Activated B cell treated with CpG ODN at 0.5 μM for 24 hours (primary cell): Measurements from ENCODE around the gene RNF220. TPM values are rescaled to one million over a fixed set of nuclear protein-coding genes. Genes with fewer than 3 reads are reported as not detected.

Experiments used
- ATAC-seq: fragments of 200-7000 bp; cut with Tn5 transposase; one replicate; pipeline ENCODE4 v1.10.0; 2021; ENCODE audit warnings: low read depth, mild to moderate bottlenecking, moderate library complexity
- CTCF ChIA-PET: fragments of 350-600 bp; sonication (Branson Sonifier 250); formaldehyde crosslinking; loops from one replicate; lab custom pipeline; 2021; ENCODE audit warnings: antibody characterized with exemption; lab: Charles Lee
- POLR2A ChIA-PET: fragments of 350-600 bp; sonication (Branson Sonifier 250); formaldehyde crosslinking; loops from one replicate; lab custom pipeline; 2021; ENCODE audit warnings: antibody characterized with exemption; lab: Charles Lee
- DNase-seq: peaks from one replicate; pipeline ENCODE4 v3.0.0; 2022
- H3K27ac Mint-ChIP-seq: one replicate; pipeline ENCODE4 v1.8.0; 2020; ENCODE audit warnings: mixed read lengths
- H3K27me3 Mint-ChIP-seq: one replicate; pipeline ENCODE4 v1.8.0; 2021; ENCODE audit warnings: mixed read lengths
- H3K36me3 Mint-ChIP-seq: one replicate; pipeline ENCODE4 v1.8.0; 2021; ENCODE audit warnings: low read depth, mixed read lengths
- H3K4me1 Mint-ChIP-seq: one replicate; pipeline ENCODE4 v1.8.0; 2021; ENCODE audit warnings: mixed read lengths
- H3K4me3 Mint-ChIP-seq: one replicate; pipeline ENCODE4 v1.8.0; 2020; ENCODE audit warnings: mild to moderate bottlenecking, mixed read lengths
- H3K9me3 Mint-ChIP-seq: one replicate; pipeline ENCODE4 v1.8.0; 2020; ENCODE audit warnings: mixed read lengths
- intact Hi-C: fragments of 100-400 bp; cut with micrococcal nuclease; formaldehyde crosslinking; loops from one replicate; pipeline ENCODE4 v1.15.1; 2024
- total RNA-seq: library from RNA; stranded (reverse); gene quantifications from 2 replicates; pipeline ENCODE4 v1.2.3, GENCODE V29; 2022
- TF ChIP-seq, protein P1 (sequence below): fragments of 200-600 bp; IDR thresholded peaks from one replicate; pipeline ENCODE4 v1.8.0; 2022; ENCODE audit warnings: antibody characterized with exemption, mild to moderate bottlenecking

The RNF220 gene
- total RNA-seq, 1 donor from 2014 or later, result 103 TPM

DNA sequence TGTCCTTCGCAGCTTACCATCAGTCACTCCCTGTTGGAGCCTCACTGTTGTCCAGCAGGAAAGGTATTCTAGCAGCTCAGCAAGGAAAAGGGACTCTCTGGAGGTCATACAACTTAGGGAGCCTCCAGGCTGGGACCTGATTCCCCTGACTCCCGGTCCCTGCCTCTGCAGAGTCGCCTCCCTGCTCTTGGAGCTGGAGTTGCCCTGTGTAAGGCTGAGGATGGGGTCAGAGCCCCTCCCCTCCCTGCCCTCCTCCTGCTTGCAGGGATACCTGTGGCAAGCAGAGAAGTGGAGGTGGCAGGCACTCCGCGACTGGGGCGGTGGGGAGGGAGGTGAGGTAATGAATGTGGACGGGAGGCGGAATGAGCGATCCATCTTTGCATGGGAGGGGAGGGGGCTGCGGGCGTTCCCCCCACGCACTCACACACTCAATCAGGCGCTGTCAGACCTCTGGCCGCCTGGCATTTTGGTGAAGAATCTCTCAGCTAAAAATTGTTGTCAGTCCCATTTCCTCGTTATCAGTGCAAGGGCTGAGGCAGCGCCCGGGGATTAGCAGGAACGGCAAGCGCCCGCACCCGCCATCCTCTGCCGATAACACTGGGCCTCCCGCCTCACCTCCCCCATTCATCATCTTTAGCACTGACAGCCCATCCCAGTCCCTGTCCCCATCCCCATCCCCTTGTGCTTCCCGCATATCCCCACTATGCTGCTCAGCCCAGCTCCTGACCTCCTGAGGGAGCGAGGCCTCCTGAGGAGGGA, 204.9 kb downstream of the RNF220 start:
- TF ChIP-seq, protein P1, sequence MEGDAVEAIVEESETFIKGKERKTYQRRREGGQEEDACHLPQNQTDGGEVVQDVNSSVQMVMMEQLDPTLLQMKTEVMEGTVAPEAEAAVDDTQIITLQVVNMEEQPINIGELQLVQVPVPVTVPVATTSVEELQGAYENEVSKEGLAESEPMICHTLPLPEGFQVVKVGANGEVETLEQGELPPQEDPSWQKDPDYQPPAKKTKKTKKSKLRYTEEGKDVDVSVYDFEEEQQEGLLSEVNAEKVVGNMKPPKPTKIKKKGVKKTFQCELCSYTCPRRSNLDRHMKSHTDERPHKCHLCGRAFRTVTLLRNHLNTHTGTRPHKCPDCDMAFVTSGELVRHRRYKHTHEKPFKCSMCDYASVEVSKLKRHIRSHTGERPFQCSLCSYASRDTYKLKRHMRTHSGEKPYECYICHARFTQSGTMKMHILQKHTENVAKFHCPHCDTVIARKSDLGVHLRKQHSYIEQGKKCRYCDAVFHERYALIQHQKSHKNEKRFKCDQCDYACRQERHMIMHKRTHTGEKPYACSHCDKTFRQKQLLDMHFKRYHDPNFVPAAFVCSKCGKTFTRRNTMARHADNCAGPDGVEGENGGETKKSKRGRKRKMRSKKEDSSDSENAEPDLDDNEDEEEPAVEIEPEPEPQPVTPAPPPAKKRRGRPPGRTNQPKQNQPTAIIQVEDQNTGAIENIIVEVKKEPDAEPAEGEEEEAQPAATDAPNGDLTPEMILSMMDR, result no peak
- Mint-ChIP-seq H3K9me3 (no peaks in the 10 kb centered on the region), H3K36me3 (no peaks in the 10 kb centered on the region), H3K27me3 (peaks cover 4% of the 10 kb centered on the region), H3K4me3 (no peak overlapping the region), H3K27ac (no peak overlapping the region), H3K4me1 (no peaks in the 10 kb centered on the region)
- DNase-seq, result no peak
- intact Hi-C loops, result loop anchor here (1.0 kb wide), 1 partner anchor 43 kb away; no protein-coding TSS in a partner anchor
- ChIA-PET POLR2A (no interaction called here), CTCF (interaction anchor here (0.9 to 5.2 kb wide), 4 partner anchors 15 to 105 kb away, joined by 3 to 27 read pairs (median 4); no protein-coding TSS in a partner anchor)
- ATAC-seq, result no peak

DNA sequence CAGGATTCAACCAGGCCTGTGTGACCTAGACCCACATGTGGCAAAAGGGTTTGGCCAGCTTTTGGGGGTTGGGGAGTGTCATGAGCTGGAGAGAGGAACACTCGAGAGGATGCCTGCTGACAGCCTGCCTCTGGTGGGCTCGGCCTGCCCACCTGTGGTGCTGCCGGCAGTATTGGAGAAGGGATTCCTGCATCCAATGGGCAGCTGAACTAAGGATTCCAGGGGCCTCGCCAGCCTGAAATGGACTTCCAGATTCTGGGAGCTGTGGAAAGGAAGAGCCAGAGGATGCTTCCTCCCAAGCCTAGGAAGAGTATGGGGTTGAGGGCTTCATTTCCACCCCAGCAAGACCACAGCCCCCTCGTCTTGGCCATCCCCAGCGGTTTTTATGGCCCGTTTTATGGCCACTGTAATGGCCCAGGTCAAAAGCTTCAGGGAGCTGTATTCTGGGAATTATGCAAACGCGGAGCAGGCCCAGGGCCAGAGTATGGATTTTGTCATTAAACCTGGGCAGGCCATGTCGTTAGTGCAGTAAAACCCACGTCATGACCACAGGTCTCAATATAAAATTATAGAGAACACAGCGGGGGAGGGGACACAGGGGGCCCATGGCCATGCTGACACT, 205.6 kb downstream of the RNF220 start:
- Mint-ChIP-seq H3K27me3 (peaks cover 4% of the 10 kb centered on the region), H3K27ac (no peak overlapping the region), H3K36me3 (no peaks in the 10 kb centered on the region), H3K4me3 (no peak overlapping the region), H3K4me1 (no peaks in the 10 kb centered on the region), H3K9me3 (no peaks in the 10 kb centered on the region)
- DNase-seq, result no peak
- ATAC-seq, result no peak
- POLR2A ChIA-PET, result no interaction called here
- TF ChIP-seq, protein P1, result no peak
- CTCF ChIA-PET, result interaction anchor here (1.4 to 5.2 kb wide), 2 partner anchors 26 to 42 kb away, joined by 3 to 27 read pairs; no protein-coding TSS in a partner anchor
- intact Hi-C loops, result no loop called here

DNA sequence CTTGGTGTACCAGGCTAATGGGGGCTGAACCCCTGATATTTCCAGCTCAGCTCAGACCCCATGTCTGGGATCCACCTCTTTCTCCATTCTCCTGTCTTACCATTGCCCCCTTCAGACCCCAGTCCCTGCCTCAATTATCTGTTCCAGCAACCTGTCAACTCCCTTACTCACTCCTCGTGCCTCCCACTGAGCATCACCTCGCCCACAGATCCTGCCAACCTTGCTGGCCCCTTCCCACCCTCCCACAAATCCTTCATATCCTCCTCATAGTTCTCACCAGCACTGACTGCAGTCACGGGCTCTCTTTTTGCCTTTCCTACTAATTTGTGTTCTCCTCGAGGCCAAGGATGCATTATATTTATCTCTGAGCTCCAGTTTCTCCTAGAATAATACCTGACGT, 206.4 kb downstream of the RNF220 start:
- no peak for DNase-seq
- POLR2A ChIA-PET, result no interaction called here
- peaks cover 4% of the 10 kb centered on the region for H3K27me3 Mint-ChIP-seq
- intact Hi-C loops, result no loop called here
- no peak overlapping the region for H3K4me3 Mint-ChIP-seq
- H3K36me3 Mint-ChIP-seq, result no peaks in the 10 kb centered on the region
- ATAC-seq, result no peak
- H3K4me1 Mint-ChIP-seq, result no peaks in the 10 kb centered on the region
- CTCF ChIA-PET, result interaction anchor here (1.4 to 5.2 kb wide), 2 partner anchors 25 to 41 kb away, joined by 3 to 27 read pairs; no protein-coding TSS in a partner anchor
- no peak overlapping the region for H3K27ac Mint-ChIP-seq
- no peaks in the 10 kb centered on the region for H3K9me3 Mint-ChIP-seq
- TF ChIP-seq, protein P1, result no peak

DNA sequence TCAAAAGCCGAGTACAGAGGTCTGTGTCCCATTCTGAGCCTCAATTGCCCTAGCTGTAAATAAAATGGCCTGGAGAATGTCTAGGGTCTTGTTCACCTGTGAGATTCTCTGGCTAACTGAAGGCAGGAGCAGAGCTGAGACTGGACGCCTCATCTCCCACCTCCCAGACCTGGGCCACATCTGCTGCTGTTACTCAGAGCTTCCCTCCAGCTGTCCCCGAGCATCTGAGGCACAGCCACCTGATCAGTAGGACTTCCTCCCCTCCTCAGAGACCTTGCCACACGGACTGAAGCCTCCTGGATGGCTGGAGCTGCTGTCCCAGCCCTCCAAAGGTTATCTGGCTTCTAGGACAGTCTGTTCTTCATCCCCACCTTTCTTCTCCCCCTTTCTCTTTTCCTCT, 206.8 kb downstream of the RNF220 start:
- Mint-ChIP-seq H3K27ac (no peak overlapping the region), H3K9me3 (no peaks in the 10 kb centered on the region), H3K27me3 (peaks cover 4% of the 10 kb centered on the region), H3K4me3 (no peak overlapping the region), H3K36me3 (no peaks in the 10 kb centered on the region), H3K4me1 (no peaks in the 10 kb centered on the region)
- ATAC-seq (no peak), DNase-seq (no peak)
- CTCF ChIA-PET, result interaction anchor here (5.2 kb wide), 1 partner anchor 41 kb away, joined by 27 read pairs; no protein-coding TSS in a partner anchor
- intact Hi-C loops, result no loop called here
- POLR2A ChIA-PET, result no interaction called here
- TF ChIP-seq, protein P1, result no peak

DNA sequence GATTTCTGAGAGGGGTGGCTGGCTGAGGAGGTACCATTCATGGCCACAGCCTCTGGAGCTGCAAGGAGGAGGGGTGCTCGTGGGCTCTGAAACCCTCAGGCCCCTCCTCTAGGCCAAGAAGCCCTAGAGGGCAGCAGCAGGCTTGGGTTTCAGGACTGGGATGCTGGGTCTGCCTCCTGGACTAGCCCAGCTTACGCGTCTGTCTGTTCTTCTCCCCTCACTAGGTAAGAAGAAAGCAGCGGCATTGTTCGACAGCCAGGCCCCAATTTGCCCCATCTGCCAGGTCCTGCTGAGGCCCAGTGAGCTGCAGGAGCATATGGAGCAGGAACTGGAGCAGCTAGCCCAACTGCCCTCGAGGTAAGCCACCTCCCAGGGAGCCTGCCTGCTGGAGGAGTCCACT, 208.9 kb downstream of the RNF220 start:
- Mint-ChIP-seq H3K36me3 (no peaks in the 10 kb centered on the region), H3K27ac (no peak overlapping the region), H3K4me1 (no peaks in the 10 kb centered on the region), H3K9me3 (no peaks in the 10 kb centered on the region), H3K27me3 (peaks cover 2% of the 10 kb centered on the region), H3K4me3 (no peak overlapping the region)
- intact Hi-C loops, result no loop called here
- CTCF ChIA-PET, result no interaction called here
- TF ChIP-seq, protein P1, result no peak
- POLR2A ChIA-PET, result no interaction called here
- ATAC-seq, result no peak
- DNase-seq, result no peak
